Type B pancreatic cell (in vitro differentiated cells): ENCODE data around the gene PARD3B. TPM values are rescaled to one million over a fixed set of nuclear protein-coding genes. Genes with fewer than 3 reads are reported as not detected.

Source experiments
- DNase-seq: peaks from one replicate; pipeline ENCODE4 v3.0.0; 2021; ENCODE audit warnings: mixed read lengths; ENCODE audit not compliant: unreplicated experiment; ENCODE audit errors: extremely low spot score
- H3K27ac Mint-ChIP-seq: 2 replicates; pipeline ENCODE4 v1.8.0; 2021; ENCODE audit warnings: mild to moderate bottlenecking, mixed read lengths
- H3K27me3 Mint-ChIP-seq: 2 replicates; pipeline ENCODE4 v1.8.0; 2021; ENCODE audit warnings: mixed read lengths
- H3K36me3 Mint-ChIP-seq: 2 replicates; pipeline ENCODE4 v1.8.0; 2021; ENCODE audit warnings: mixed read lengths
- H3K4me1 Mint-ChIP-seq: one replicate; pipeline ENCODE4 v1.8.0; 2021; ENCODE audit warnings: mixed read lengths; ENCODE audit not compliant: unreplicated experiment
- H3K4me3 Mint-ChIP-seq: 2 replicates; pipeline ENCODE4 v1.8.0; 2021; ENCODE audit warnings: mild to moderate bottlenecking, mixed read lengths
- H3K9me3 Mint-ChIP-seq: 2 replicates; pipeline ENCODE4 v1.8.0; 2021; ENCODE audit warnings: mixed read lengths
- total RNA-seq: library from RNA; stranded (reverse); gene quantifications from 2 replicates; pipeline ENCODE4 v1.2.1, GENCODE V29; 2021; ENCODE audit warnings: low replicate concordance
- TF ChIP-seq, protein P1 (sequence below): fragments of 200-600 bp; sonication (generic); conservative IDR thresholded peaks from 2 replicates; pipeline ENCODE4 v1.5.0; 2021; ENCODE audit warnings: antibody characterized with exemption, mild to moderate bottlenecking

The PARD3B gene
- total RNA-seq, 1 donor from 2014 or later = 15.9 TPM

DNA sequence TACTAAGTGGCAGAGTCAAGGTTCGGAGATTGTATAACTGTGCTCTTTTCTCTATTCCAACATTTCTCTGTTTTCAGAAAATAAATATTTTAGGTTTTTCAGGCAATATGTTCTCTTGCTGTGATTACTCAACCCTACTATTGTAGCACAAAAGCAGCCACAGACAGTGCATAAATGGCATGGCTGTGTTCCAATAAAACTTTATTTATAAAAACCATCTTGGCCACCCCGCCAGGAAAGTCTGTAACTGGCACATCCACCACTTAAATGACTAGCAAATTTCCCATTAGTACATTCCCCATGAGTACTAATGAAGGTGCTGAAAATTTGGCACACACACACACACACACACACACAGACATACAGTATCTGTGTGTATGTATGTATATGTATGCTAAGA is 30.8 kb upstream of the PARD3B start:
- TF ChIP-seq, protein P1, sequence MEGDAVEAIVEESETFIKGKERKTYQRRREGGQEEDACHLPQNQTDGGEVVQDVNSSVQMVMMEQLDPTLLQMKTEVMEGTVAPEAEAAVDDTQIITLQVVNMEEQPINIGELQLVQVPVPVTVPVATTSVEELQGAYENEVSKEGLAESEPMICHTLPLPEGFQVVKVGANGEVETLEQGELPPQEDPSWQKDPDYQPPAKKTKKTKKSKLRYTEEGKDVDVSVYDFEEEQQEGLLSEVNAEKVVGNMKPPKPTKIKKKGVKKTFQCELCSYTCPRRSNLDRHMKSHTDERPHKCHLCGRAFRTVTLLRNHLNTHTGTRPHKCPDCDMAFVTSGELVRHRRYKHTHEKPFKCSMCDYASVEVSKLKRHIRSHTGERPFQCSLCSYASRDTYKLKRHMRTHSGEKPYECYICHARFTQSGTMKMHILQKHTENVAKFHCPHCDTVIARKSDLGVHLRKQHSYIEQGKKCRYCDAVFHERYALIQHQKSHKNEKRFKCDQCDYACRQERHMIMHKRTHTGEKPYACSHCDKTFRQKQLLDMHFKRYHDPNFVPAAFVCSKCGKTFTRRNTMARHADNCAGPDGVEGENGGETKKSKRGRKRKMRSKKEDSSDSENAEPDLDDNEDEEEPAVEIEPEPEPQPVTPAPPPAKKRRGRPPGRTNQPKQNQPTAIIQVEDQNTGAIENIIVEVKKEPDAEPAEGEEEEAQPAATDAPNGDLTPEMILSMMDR = no peak
- Mint-ChIP-seq H3K4me1 (peaks cover 5% of the 10 kb centered on the region), H3K27ac (no peak overlapping the region), H3K9me3 (no peaks in the 10 kb centered on the region), H3K36me3 (no peaks in the 10 kb centered on the region), H3K4me3 (no peak overlapping the region), H3K27me3 (no peaks in the 10 kb centered on the region)
- no peak for DNase-seq

DNA sequence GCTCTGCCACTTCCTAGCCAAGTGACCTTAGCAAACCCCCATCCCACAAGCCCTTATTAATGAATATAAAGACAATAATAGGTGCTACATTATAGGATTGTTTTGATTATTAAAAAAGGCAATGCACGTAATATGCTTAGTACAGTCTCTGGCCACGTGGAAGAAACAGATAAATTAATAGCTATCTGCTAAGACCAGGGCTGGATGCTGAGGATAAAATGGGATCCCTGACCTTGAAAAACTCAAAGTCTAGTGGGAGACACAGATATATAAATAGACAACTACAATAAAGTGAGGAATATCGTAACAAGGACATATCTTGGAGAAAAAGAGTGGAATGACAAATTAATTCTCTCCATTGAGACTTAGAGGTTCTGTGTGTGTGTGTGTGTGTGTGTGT is 29.9 kb upstream of the PARD3B start:
- TF ChIP-seq, protein P1 = no peak
- DNase-seq = no peak
- Mint-ChIP-seq H3K9me3 (no peaks in the 10 kb centered on the region), H3K27ac (no peak overlapping the region), H3K36me3 (no peaks in the 10 kb centered on the region), H3K4me1 (peaks cover 5% of the 10 kb centered on the region), H3K4me3 (no peak overlapping the region), H3K27me3 (peaks cover 4% of the 10 kb centered on the region)

DNA sequence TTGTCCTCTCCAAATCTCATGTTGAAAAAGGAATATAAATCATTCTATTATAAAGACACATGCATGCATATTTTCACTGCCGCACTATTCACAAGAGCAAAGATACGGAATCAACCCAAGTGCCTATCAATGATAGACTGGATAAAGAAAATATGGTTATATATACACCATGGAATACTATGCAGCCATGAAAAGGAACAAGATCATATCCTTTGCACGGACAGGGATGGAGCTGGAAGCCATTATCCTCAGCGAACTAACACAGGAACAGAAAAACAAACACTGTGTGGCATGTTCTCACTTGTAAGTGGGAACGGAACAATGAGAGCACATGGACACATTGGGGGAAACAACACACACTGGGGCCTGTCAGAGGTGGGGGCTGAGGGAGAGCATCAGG is 28.1 kb upstream of the PARD3B start:
- H3K36me3 Mint-ChIP-seq = no peaks in the 10 kb centered on the region
- TF ChIP-seq, protein P1 = no peak
- no peak overlapping the region for H3K4me3 Mint-ChIP-seq
- DNase-seq = no peak
- H3K9me3 Mint-ChIP-seq = no peaks in the 10 kb centered on the region
- peaks cover 5% of the 10 kb centered on the region for H3K27me3 Mint-ChIP-seq
- H3K4me1 Mint-ChIP-seq = no peaks in the 10 kb centered on the region
- H3K27ac Mint-ChIP-seq = no peak overlapping the region

DNA sequence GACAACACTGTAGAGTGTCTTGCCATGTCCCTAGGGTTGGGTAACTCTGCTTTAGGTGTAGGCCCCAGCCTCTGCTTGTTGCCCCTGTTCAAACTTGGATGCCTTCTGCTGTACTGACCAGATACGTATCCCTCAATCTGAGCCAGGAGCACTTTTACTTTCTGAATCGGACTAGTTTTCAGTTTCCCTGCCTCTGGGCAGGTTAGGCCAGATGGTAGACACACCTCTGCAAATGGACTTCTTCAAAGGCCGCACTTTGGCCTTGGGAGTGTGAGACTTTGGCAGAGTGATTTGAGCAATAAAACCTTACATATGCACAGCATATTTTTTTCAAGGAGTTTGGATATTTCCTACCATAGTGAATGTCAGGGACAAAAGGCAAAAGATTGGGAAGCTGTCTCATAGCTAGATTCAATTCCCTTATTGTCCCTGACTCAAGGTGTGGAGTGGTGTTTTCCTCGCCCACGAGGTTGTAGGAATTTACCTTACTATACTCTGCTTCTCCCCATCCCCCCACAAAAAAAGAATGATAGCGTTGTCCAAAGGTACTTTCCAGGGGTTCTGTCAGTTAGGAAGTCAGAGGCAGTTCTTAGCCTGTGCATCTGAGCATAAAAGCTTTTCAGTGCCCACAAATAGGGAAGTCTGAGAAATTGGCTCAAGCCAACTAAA is 15.3 kb upstream of the PARD3B start:
- TF ChIP-seq, protein P1 = no peak
- H3K9me3 Mint-ChIP-seq = no peaks in the 10 kb centered on the region

DNA sequence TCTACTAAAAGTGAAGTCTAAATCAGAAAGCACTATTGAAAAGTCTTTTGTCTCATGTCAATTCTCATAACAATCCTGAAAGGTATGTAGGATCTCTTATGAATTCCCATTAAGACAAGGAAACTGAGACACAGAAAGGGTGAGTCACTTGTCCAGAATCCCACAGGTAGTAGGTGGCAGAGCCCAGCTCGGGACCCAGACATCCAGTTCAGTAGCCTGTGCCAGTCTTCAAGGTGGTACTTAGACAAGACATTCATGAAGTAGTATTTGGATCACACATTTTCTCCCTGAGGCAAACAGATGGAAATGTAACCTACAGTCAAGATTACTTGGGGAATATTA is 14.8 kb upstream of the PARD3B start:
- DNase-seq = no peak
- Mint-ChIP-seq H3K27me3 (no peaks in the 10 kb centered on the region), H3K4me3 (no peak overlapping the region), H3K4me1 (no peaks in the 10 kb centered on the region), H3K9me3 (no peaks in the 10 kb centered on the region), H3K27ac (no peak overlapping the region), H3K36me3 (no peaks in the 10 kb centered on the region)
- TF ChIP-seq, protein P1 = no peak

More for the DNA sequence above, 15.3 kb upstream of the PARD3B start:
- DNase-seq = no peak
- H3K27ac Mint-ChIP-seq = no peak overlapping the region
- H3K4me1 Mint-ChIP-seq = no peaks in the 10 kb centered on the region
- no peaks in the 10 kb centered on the region for H3K36me3 Mint-ChIP-seq
- H3K4me3 Mint-ChIP-seq = no peak overlapping the region
- H3K27me3 Mint-ChIP-seq = no peaks in the 10 kb centered on the region
